GM23248 (cell line): Measurements from ENCODE around the gene CROCC.

Source experiments
- EZH2 ChIP-seq: fragments of 200-600 bp; sonication (generic); IDR thresholded peaks from 2 replicates; pipeline ENCODE4 v1.6.1; 2018; ENCODE audit warnings: antibody characterized with exemption, mild to moderate bottlenecking; ENCODE audit not compliant: insufficient read depth, poor library complexity, severe bottlenecking
- EZH2phosphoT487 ChIP-seq: fragments of 200-600 bp; sonication (generic); IDR thresholded peaks from 2 replicates; pipeline ENCODE4 v1.6.1; 2018; ENCODE audit warnings: antibody characterized with exemption, moderate library complexity, mild to moderate bottlenecking, low read depth; ENCODE audit not compliant: insufficient read depth

DNA sequence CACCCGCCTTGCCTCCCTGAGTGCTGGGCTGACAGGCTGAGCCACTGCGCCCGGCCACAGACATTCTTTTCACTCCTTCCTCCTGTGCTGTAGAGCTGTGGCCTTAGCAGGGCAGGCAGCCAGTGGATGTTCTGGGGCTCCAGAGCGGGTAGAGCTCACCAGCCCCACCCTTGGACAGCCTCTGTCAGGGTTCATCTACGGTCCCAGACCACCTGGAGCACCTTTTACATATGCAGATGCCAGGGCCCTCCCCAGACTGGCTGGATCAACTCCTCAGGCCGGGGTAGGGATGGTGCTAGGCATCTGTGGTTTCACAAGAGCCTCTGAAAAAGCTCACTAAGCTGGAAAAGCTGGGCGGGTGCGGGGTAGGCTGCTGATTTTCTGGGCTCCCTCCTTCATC is 85.4 kb downstream of the CROCC start:
- TF ChIP-seq EZH2 (no peak), EZH2phosphoT487 (no peak)
